GM13976 (cell line): ENCODE results near the gene VWA5B1.
A peak's percentile ranks its signal among the peaks of the same experiment; 100 is the strongest.

ENCODE experiments used
- DNase-seq: peaks from one replicate; pipeline ENCODE4 v3.0.0; 2012; ENCODE audit warnings: low spot score
- in situ Hi-C: fragments of 300-500 bp; cut with MboI; formaldehyde crosslinking; loops from one replicate; pipeline ENCODE4 v1.12.0; 2022; ENCODE audit warnings: low sequenced_read_pairs, mixed read lengths, inconsistent platforms; ENCODE audit not compliant: unreplicated experiment
- TF ChIP-seq, protein P1 (sequence below): IDR thresholded peaks from 2 replicates; pipeline ENCODE4 v1.5.1; 2012; ENCODE audit warnings: borderline replicate concordance, mild to moderate bottlenecking; ENCODE audit not compliant: insufficient read depth; ENCODE audit errors: extremely low read depth, missing control alignments, control extremely low read depth

The VWA5B1 gene

DNA sequence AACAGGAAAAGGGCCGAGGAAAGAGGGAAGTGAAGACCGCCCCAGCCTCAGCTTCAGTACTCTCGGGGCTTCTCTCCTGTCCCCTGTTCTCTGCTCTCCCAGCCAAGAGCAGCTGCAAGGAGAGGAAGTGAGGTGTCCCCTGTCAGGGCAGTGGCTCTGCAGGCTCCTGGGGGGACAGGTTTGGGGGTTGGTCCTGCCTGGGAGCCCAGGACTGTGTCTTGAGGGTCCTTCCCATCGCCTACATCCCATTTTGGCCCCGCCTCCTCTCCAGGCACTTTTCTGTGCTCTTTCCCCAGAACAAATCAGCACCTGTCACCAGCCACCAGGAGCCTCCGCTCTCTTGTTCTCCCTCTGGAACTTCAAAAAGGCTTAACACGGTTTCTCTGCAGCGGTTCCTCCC is 82.6 kb downstream of the VWA5B1 start:
- TF ChIP-seq, protein P1, sequence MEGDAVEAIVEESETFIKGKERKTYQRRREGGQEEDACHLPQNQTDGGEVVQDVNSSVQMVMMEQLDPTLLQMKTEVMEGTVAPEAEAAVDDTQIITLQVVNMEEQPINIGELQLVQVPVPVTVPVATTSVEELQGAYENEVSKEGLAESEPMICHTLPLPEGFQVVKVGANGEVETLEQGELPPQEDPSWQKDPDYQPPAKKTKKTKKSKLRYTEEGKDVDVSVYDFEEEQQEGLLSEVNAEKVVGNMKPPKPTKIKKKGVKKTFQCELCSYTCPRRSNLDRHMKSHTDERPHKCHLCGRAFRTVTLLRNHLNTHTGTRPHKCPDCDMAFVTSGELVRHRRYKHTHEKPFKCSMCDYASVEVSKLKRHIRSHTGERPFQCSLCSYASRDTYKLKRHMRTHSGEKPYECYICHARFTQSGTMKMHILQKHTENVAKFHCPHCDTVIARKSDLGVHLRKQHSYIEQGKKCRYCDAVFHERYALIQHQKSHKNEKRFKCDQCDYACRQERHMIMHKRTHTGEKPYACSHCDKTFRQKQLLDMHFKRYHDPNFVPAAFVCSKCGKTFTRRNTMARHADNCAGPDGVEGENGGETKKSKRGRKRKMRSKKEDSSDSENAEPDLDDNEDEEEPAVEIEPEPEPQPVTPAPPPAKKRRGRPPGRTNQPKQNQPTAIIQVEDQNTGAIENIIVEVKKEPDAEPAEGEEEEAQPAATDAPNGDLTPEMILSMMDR = no peak
- in situ Hi-C loops = loop anchor here (10.0 kb wide), 1 partner anchor 122 kb away; no protein-coding TSS in a partner anchor
- no peak for DNase-seq

GRCh38 chr1:20373764-20374163 is 83.1 kb downstream of the VWA5B1 start:
- TF ChIP-seq, protein P1 = no peak

DNA sequence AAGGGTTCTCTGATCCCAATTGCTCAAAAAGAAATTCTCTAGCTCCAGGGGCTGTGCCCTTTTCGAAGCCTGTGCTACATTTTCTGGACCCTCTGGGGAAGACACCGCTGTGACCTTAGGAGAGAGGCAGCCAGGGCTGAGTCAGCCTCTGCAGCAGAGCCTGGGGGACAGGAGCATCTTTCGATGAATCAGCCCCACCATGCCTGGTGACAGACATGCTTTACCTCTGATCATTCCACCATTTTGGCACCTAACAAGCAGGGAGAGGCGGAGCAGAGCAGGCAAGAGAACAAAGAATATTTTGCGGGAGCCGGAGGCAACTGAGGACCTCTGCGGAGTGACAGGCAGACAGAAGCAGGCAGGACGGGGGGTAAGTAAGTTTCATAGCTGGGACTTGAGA is 84.9 kb downstream of the VWA5B1 start:
- TF ChIP-seq, protein P1 = no peak
- in situ Hi-C loops = loop anchor here (10.0 kb wide), 1 partner anchor 119 kb away; no protein-coding TSS in a partner anchor
- no peak for DNase-seq

More at GRCh38 chr1:20373764-20374163, 83.1 kb downstream of the VWA5B1 start:
- no peak for DNase-seq
- in situ Hi-C loops = loop anchor here (10.0 kb wide), 1 partner anchor 121 kb away; no protein-coding TSS in a partner anchor

- in situ Hi-C loops = loop anchor here (10.0 kb wide), 1 partner anchor 119 kb away; no protein-coding TSS in a partner anchor
- TF ChIP-seq, protein P1 = no peak
Observed at GRCh38 chr1:20376171-20376570, 85.5 kb downstream of the VWA5B1 start.

DNA sequence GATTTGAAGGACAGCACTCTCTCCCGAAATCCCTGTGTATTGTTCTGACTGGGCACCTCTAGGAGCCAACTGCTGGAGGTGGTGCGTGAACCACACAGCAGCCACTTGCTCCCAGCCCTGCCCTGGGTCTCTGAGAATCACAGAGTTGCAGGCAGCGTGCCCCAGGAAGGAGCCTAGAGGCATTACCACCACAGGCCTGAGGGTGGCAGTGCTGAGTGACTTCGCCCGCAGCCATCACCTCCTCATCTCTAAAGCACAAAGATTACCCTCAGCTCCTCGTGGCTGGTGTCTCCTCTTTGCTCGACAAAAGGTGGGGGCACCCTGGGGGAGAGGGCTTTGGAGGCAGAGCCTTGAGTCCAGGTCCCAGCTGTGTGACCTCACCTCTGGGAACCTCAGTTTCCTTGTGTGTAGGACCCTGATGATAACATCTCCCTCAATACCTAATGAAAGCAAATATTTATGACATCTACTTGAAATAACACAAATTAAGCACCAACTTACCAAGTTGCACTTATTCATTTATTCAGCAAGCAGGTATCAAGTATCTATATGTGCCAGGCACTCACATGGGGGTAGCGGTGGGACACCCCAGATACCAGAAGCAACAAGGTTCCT is 86.3 kb downstream of the VWA5B1 start:
- TF ChIP-seq, protein P1 = peak; percentile 81
- DNase-seq = peak; percentile 79
- in situ Hi-C loops = loop anchor here (10.0 kb wide), 1 partner anchor 118 kb away; no protein-coding TSS in a partner anchor

More at GRCh38 chr1:20376171-20376570, 85.5 kb downstream of the VWA5B1 start:
- DNase-seq = no peak

GRCh38 chr1:20377516-20378270 is 87.0 kb downstream of the VWA5B1 start:
- DNase-seq = no peak
- in situ Hi-C loops = loop anchor here (10.0 kb wide), 1 partner anchor 117 kb away; no protein-coding TSS in a partner anchor
- TF ChIP-seq, protein P1 = no peak
